Liver (tissue), 3 donors: ENCODE data around the gene THSD4.

Source experiments
- CTCF ChIP-seq: fragments of 150-350 bp; IDR thresholded peaks from 2 replicates; pipeline ENCODE4 v1.5.1; 2017; ENCODE audit warnings: improper control_type of control experiment, low read depth, low read length; ENCODE audit not compliant: missing input control
- FOXA1 ChIP-seq: IDR thresholded peaks from 2 replicates; pipeline ENCODE4 v1.6.1; 2016; ENCODE audit warnings: antibody characterized with exemption
- MAX ChIP-seq: IDR thresholded peaks from 2 replicates; pipeline ENCODE4 v1.6.1; 2016; ENCODE audit warnings: antibody characterized with exemption
- TAF1 ChIP-seq: conservative IDR thresholded peaks from 2 replicates; pipeline ENCODE4 v1.6.1; 2016; ENCODE audit warnings: antibody characterized with exemption, mild to moderate bottlenecking
- donor health status: healthy.
- donor health status: healthy.

- TF ChIP-seq CTCF (no peak), MAX (no peak), TAF1 (no peak), FOXA1 (no peak)
These were observed 100.0 kb downstream of the THSD4 start for GRCh38 chr15:71215126-71215894.
